Thyroid gland (tissue), 4 donors: ENCODE results near the gene EZH2. TPM values are rescaled to one million over a fixed set of nuclear protein-coding genes. Genes with fewer than 3 reads are reported as not detected.

Experiments used
- DNase-seq, 2 donors: peaks; one replicate each; pipeline ENCODE4 v3.0.0-alpha.2; 2019
- H3K27ac ChIP-seq, 3 donors: fragments of 200-600 bp; sonication (generic); 1 replicate in 2 of 3; 2 replicates in 1 of 3; pipeline ENCODE4 v1.5.1; 2016 to 2019; ENCODE audit warnings: mild to moderate bottlenecking in 1 of 3, moderate library complexity in 1 of 3
- H3K27me3 ChIP-seq: fragments of 200-600 bp; sonication (generic); one replicate; pipeline ENCODE4 v1.5.1; 2019
- H3K36me3 ChIP-seq, 2 donors: fragments of 200-600 bp; sonication (generic); one replicate each; pipeline ENCODE4 v1.5.1; 2016 to 2019
- H3K4me1 ChIP-seq, 2 donors: fragments of 200-600 bp; sonication (generic); one replicate each; pipeline ENCODE4 v1.5.1; 2017 to 2019
- H3K4me3 ChIP-seq, 3 donors: fragments of 200-600 bp; sonication (generic); replicated peaks in 1 of 3; 1 replicate in 2 of 3; 2 replicates in 1 of 3; pipeline ENCODE4 v1.5.1; 2016; ENCODE audit warnings: mild to moderate bottlenecking in 1 of 3
- H3K9me3 ChIP-seq: fragments of 200-600 bp; sonication (generic); one replicate; pipeline ENCODE4 v1.5.1; 2017
- CTCF ChIP-seq, 6 experiments: fragments of 200-600 bp in 3 of 6; fragments of 450-650 bp in 3 of 6; sonication (generic) in 3 of 6; IDR thresholded peaks; one replicate each; pipeline ENCODE4 v1.5.1; 2016 to 2019; ENCODE audit warnings: antibody characterized with exemption in 6 of 6, mild to moderate bottlenecking in 2 of 6, inconsistent platforms in 1 of 6, moderate library complexity in 1 of 6
- POLR2A ChIP-seq, 2 donors: fragments of 450-650 bp; IDR thresholded peaks; one replicate each; pipeline ENCODE4 v1.6.1; 2017; ENCODE audit warnings: antibody characterized with exemption in 2 of 2, mild to moderate bottlenecking in 2 of 2, moderate library complexity in 1 of 2
- WGBS, 2 donors: methylation state at CpG; one replicate each; pipeline ENCODE4 v1.1.5; 2017; 5-methylcytosine and 5-hydroxymethylcytosine counted together
- intact Hi-C: fragments of 100-400 bp; cut with DNase I; formaldehyde crosslinking; loops from one replicate; pipeline ENCODE4 v1.15.1; 2023
- total RNA-seq, 4 donors: library from RNA; depleted of rRNA; stranded (reverse); fragments of >200 nt; gene quantifications; one replicate each; pipeline ENCODE4 v1.2.3, GENCODE V29; 2016

Gene EZH2
- total RNA-seq, 4 donors from 2014 or later: 0.75 to 1.1 (median 0.86) TPM

DNA sequence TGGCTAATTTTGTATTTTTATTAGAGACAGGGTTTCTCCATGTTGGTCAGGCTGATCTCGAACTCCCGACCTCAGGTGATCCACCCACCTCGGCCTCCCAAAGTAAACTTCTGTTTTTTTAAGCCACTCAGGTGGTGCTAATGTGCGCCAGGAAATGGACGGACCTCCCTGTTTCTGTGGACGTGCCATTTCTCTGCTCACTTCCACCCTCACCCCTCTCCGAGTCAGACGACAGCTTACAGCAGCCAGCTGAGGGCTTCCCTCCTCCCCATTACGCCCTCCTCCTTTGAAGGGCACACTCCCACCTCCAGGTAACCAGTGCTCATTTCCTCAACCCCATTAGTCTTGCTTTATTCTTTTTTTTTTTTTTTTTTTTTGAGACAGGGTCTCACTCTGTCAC lies 41.7 kb upstream of the EZH2 start:
- intact Hi-C loops: no loop called here
- 91 to 92% methylated on average over 9 of the region's 9 CpGs for WGBS, 2 donors
- Histone ChIP-seq H3K27ac (no peak overlapping the region), H3K4me3 (no peak overlapping the region), H3K9me3 (no peaks in the 10 kb centered on the region), H3K27me3 (no peaks in the 10 kb centered on the region), H3K36me3 (no peaks in the 10 kb centered on the region), H3K4me1 (no peaks in the 10 kb centered on the region)
- no peak for DNase-seq
- no peak for TF ChIP-seq POLR2A (IDR thresholded peaks at IDR 0.05)
- no peak for TF ChIP-seq CTCF (IDR thresholded peaks at IDR 0.05)

DNA sequence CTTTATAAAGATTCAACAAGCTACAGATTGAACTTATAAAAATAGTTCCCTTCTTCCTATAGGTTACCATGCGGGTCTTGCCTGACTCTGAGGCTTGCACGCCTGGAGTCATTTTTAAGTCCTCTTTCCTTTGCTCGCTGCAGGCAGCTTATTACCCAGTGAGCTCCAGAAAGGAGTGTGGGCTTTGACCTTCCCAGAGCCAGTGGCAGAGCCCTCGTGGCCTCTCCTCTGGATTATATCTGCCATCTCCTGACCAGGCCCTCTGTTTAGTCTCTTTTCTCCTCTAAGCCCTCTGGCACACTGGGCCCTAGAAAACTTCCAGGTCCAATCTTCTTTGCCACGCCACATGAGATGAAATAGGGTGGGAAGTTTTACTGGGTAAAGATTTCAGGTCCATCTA lies 39.9 kb upstream of the EZH2 start:
- DNase-seq: no peak
- no peak overlapping the region for H3K4me3 ChIP-seq
- 77 to 94% methylated on average over 5 of the region's 5 CpGs for WGBS, 2 donors
- H3K9me3 ChIP-seq: no peaks in the 10 kb centered on the region
- H3K4me1 ChIP-seq: no peaks in the 10 kb centered on the region
- no peaks in the 10 kb centered on the region for H3K36me3 ChIP-seq
- no peaks in the 10 kb centered on the region for H3K27me3 ChIP-seq
- no peak overlapping the region for H3K27ac ChIP-seq
- TF ChIP-seq CTCF (IDR thresholded peaks at IDR 0.05): no peak
- TF ChIP-seq POLR2A (IDR thresholded peaks at IDR 0.05): no peak
- intact Hi-C loops: no loop called here

DNA sequence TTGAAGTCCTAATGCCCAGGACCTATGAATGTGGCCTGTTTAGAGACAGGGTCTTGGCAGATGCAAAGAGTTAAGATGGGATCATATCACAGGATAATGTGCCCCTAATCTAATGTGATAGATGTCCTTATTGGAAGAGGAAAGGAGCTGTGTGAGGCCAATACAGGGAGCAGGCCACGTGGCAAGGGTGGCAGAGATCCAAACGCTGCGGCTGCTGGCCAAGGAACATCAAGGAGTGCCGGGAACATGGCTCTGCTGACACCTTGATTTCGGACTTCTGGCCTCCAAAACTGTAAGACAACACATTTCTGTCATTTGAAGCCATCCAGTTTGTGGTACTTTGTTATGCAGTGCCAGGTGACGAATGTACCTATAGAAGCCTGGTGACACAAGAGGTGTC lies 37.7 kb upstream of the EZH2 start:
- H3K4me1 ChIP-seq: no peaks in the 10 kb centered on the region
- no peaks in the 10 kb centered on the region for H3K9me3 ChIP-seq
- 75 to 93% methylated on average over 6 of the region's 6 CpGs for WGBS, 2 donors
- no peaks in the 10 kb centered on the region for H3K27me3 ChIP-seq
- TF ChIP-seq POLR2A (IDR thresholded peaks at IDR 0.05) (no peak), CTCF (IDR thresholded peaks at IDR 0.05) (no peak)
- no peak overlapping the region for H3K4me3 ChIP-seq
- H3K36me3 ChIP-seq: no peaks in the 10 kb centered on the region
- peak in 1 of 2 donors; percentile 20 for DNase-seq
- no peak overlapping the region for H3K27ac ChIP-seq
- intact Hi-C loops: no loop called here

- Histone ChIP-seq H3K4me3 (no peak overlapping the region), H3K9me3 (no peaks in the 10 kb centered on the region), H3K4me1 (no peaks in the 10 kb centered on the region), H3K36me3 (no peaks in the 10 kb centered on the region), H3K27ac (no peak overlapping the region), H3K27me3 (no peaks in the 10 kb centered on the region)
- 69 to 73% methylated on average over 5 of the region's 5 CpGs for WGBS, 2 donors
- no peak for DNase-seq
- intact Hi-C loops: no loop called here
- TF ChIP-seq POLR2A (IDR thresholded peaks at IDR 0.05) (no peak), CTCF (IDR thresholded peaks at IDR 0.05) (no peak)
Measured at GRCh38 chr7:148921189-148921588, 37.1 kb upstream of the EZH2 start.

DNA sequence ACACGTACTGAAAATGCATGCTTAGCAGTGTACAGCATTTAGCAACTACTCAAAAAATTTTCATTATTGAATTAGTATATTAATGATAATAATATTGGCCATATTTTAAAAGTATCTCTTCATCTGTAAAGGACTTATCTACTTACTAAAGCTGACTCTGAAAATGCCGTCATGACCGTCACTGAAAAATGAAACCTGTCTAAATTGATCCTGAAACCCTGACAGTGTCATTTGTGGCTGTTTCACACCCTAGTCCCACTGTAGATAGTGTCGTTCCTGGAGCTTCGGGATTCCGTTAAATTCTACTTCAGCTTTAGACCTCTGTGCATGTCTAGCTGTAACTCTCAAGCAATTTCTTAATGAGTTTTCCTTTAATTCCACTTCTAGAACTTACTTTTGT lies 35.8 kb upstream of the EZH2 start:
- H3K4me1 ChIP-seq: no peaks in the 10 kb centered on the region
- TF ChIP-seq CTCF (IDR thresholded peaks at IDR 0.05) (no peak), POLR2A (IDR thresholded peaks at IDR 0.05) (no peak)
- H3K9me3 ChIP-seq: no peaks in the 10 kb centered on the region
- no peaks in the 10 kb centered on the region for H3K36me3 ChIP-seq
- no peak overlapping the region for H3K4me3 ChIP-seq
- WGBS, 2 donors: 88 to 89% methylated on average over 6 of the region's 6 CpGs
- intact Hi-C loops: no loop called here
- H3K27me3 ChIP-seq: no peaks in the 10 kb centered on the region
- no peak for DNase-seq
- no peak overlapping the region for H3K27ac ChIP-seq
